ENCODE measurements around the gene DUT. TPM values are rescaled to one million over a fixed set of nuclear protein-coding genes. Genes with fewer than 3 reads are reported as not detected.

Gene DUT
- total and polyA plus RNA-seq, 2 experiments from 2014 or later = 50.9 to 70.4 TPM

DNA sequence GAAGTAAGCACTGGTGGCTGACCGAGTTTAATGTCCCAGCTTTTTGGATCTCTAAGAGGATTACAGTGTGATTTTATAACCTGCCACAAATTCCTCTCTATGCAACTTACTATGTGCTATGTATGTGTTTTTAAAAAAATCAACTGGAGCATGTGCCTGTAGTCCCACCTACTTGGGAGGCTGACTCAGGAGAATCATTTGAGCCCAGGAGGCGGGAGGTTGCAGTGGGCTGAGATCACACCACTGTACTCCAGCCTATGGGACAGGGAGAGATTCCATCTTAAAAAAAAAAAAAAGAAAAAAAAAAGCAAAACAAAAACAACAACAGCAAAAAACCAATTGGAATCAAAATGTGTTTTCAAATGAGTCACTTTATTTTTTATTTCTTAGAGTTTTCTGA, 29.6 kb downstream of the DUT start:
- no peaks in the 10 kb centered on the region for H3K4me1 ChIP-seq (ENCODE audit: insufficient read depth)

GRCh38 chr15:48361685-48362084, 30.5 kb downstream of the DUT start:
- Histone ChIP-seq H3K4me2 (no peak overlapping the region), H3K27me3 (no peaks in the 10 kb centered on the region), H3K36me3 (replicated peaks; ENCODE audit: insufficient read depth, low read depth) (no peaks in the 10 kb centered on the region), H3K4me3 (no peak overlapping the region), H4K20me1 (ENCODE audit: insufficient read depth, poor library complexity, severe bottlenecking) (no peaks in the 10 kb centered on the region), H2AFZ (no peak overlapping the region), H3K9me3 (ENCODE audit: low read depth) (no peaks in the 10 kb centered on the region), H3K79me2 (no peaks in the 10 kb centered on the region), H3K4me1 (ENCODE audit: insufficient read depth) (no peaks in the 10 kb centered on the region), H3K9me2 (replicated peaks; ENCODE audit: insufficient read depth) (no peaks in the 10 kb centered on the region), H3K27ac (no peak overlapping the region)
- 97% methylated on average over 2 of the region's 2 CpGs for WGBS (ENCODE audit: low lambda C conversion rate, missing lambda C conversion rate)
- TF ChIP-seq EZH2phosphoT487 (IDR thresholded peaks at IDR 0.05; ENCODE audit: low read depth, severe bottlenecking, unreplicated experiment) = no peak
- no peak for TF ChIP-seq CTCF (IDR thresholded peaks at IDR 0.05; ENCODE audit: poor library complexity)
- no peak for TF ChIP-seq EZH2 (IDR thresholded peaks at IDR 0.05; ENCODE audit: borderline replicate concordance)
- DNase-seq (ENCODE audit: low spot score) = no peak

More for the DNA sequence above, 29.6 kb downstream of the DUT start:
- no peaks in the 10 kb centered on the region for H4K20me1 ChIP-seq (ENCODE audit: insufficient read depth, poor library complexity, severe bottlenecking)
- no peak overlapping the region for H2AFZ ChIP-seq
- H3K9me3 ChIP-seq (ENCODE audit: low read depth) = no peaks in the 10 kb centered on the region
- H3K4me2 ChIP-seq = no peak overlapping the region
- no peak for DNase-seq (ENCODE audit: low spot score)
- H3K79me2 ChIP-seq = no peaks in the 10 kb centered on the region
- no peaks in the 10 kb centered on the region for H3K27me3 ChIP-seq
- H3K9me2 ChIP-seq (replicated peaks; ENCODE audit: insufficient read depth) = no peaks in the 10 kb centered on the region
- WGBS (ENCODE audit: low lambda C conversion rate, missing lambda C conversion rate) = 76% methylated on average over 2 of the region's 2 CpGs
- H3K27ac ChIP-seq = no peak overlapping the region
- no peaks in the 10 kb centered on the region for H3K36me3 ChIP-seq (replicated peaks; ENCODE audit: insufficient read depth, low read depth)
- no peak overlapping the region for H3K4me3 ChIP-seq
- TF ChIP-seq EZH2phosphoT487 (IDR thresholded peaks at IDR 0.05; ENCODE audit: low read depth, severe bottlenecking, unreplicated experiment) (no peak), CTCF (IDR thresholded peaks at IDR 0.05; ENCODE audit: poor library complexity) (no peak), EZH2 (IDR thresholded peaks at IDR 0.05; ENCODE audit: borderline replicate concordance) (no peak)

- Histone ChIP-seq H3K9me2 (replicated peaks; ENCODE audit: insufficient read depth) (no peaks in the 10 kb centered on the region), H3K36me3 (replicated peaks; ENCODE audit: insufficient read depth, low read depth) (no peaks in the 10 kb centered on the region), H3K4me1 (ENCODE audit: insufficient read depth) (no peaks in the 10 kb centered on the region), H4K20me1 (ENCODE audit: insufficient read depth, poor library complexity, severe bottlenecking) (no peaks in the 10 kb centered on the region), H3K9me3 (ENCODE audit: low read depth) (no peaks in the 10 kb centered on the region), H3K27me3 (no peaks in the 10 kb centered on the region), H3K27ac (no peak overlapping the region), H3K4me2 (no peak overlapping the region), H3K4me3 (no peak overlapping the region), H3K79me2 (no peaks in the 10 kb centered on the region), H2AFZ (no peak overlapping the region)
- TF ChIP-seq EZH2 (IDR thresholded peaks at IDR 0.05; ENCODE audit: borderline replicate concordance) (no peak), EZH2phosphoT487 (IDR thresholded peaks at IDR 0.05; ENCODE audit: low read depth, severe bottlenecking, unreplicated experiment) (no peak)
- no peak for DNase-seq (ENCODE audit: low spot score)
- WGBS (ENCODE audit: low lambda C conversion rate, missing lambda C conversion rate) = 86% methylated on average over 5 of the region's 5 CpGs
These were observed 32.2 kb downstream of the DUT start for GRCh38 chr15:48363474-48363873.

DNA sequence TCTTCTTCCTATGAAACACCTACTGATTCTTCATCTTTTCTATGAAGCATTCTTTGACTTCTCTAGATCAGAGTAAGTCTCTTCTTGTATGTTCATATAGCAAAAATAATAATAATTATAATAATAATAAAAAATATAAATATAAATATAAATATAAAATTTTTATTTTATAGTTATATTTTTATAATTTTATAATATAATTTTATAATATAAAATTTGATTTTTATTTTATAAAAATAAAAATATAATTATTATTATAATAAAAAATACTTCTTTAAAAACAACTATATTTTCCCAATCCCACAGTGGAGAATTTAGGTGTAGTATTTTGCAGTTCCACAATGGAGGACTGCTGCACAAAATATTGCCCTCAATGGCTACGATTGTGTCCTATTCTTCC, 34.3 kb downstream of the DUT start:
- H3K4me2 ChIP-seq = no peak overlapping the region
- DNase-seq (ENCODE audit: low spot score) = no peak
- H3K9me2 ChIP-seq (replicated peaks; ENCODE audit: insufficient read depth) = no peaks in the 10 kb centered on the region
- H3K36me3 ChIP-seq (replicated peaks; ENCODE audit: insufficient read depth, low read depth) = no peaks in the 10 kb centered on the region
- no peaks in the 10 kb centered on the region for H4K20me1 ChIP-seq (ENCODE audit: insufficient read depth, poor library complexity, severe bottlenecking)
- no peak for TF ChIP-seq EZH2phosphoT487 (IDR thresholded peaks at IDR 0.05; ENCODE audit: low read depth, severe bottlenecking, unreplicated experiment)
- no peak for TF ChIP-seq CTCF (IDR thresholded peaks at IDR 0.05; ENCODE audit: poor library complexity)
- TF ChIP-seq EZH2 (IDR thresholded peaks at IDR 0.05; ENCODE audit: borderline replicate concordance) = no peak
- no peaks in the 10 kb centered on the region for H3K79me2 ChIP-seq
- H3K27me3 ChIP-seq = no peaks in the 10 kb centered on the region
- H3K4me3 ChIP-seq = no peak overlapping the region
- no peak overlapping the region for H2AFZ ChIP-seq
- H3K9me3 ChIP-seq (ENCODE audit: low read depth) = no peaks in the 10 kb centered on the region
- H3K27ac ChIP-seq = no peak overlapping the region
- WGBS (ENCODE audit: low lambda C conversion rate, missing lambda C conversion rate) = 88% methylated on average over 1 of the region's 1 CpG
- no peaks in the 10 kb centered on the region for H3K4me1 ChIP-seq (ENCODE audit: insufficient read depth)
